CMK (cell line): Measurements from ENCODE around the gene MINDY1.
A peak's percentile ranks its signal among the peaks of the same experiment; 100 is the strongest.

ENCODE experiments used
- DNase-seq: peaks from one replicate; pipeline ENCODE4 v3.0.0-alpha.2; 2010; ENCODE audit warnings: low read depth

MINDY1 gene

DNA sequence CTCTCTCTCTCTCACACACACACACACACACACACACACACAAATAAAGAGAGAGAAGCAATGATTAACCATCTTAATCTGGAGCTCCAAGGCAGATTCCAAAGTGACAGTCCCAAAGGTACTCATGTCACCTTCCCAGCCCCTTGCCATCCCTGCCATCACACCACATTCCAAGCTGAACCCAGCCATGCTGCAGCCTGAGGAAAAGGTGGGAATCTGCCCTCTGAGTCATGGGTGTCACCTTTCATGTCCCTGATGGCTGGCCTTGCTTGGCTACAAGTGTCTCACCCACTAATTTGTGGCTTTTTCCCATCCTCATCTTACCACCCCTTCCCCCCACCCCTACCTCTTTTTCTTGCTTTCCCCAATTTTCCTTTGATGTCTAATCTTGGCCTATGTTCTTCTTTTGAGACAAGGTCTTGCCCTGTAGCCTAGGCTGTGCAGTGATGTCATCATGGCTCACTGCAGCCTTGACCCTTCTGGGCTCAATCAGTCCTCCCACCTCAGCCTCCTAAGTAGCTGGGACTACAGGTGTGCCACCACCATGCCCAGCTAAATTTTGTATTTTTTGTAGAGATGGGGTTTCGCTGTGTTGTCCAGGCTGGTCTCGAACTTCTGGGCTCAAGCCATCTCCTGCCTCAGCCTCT is 21.4 kb downstream of the MINDY1 start:
- no peak for DNase-seq

GRCh38 chr1:150981805-150982712 is 24.6 kb downstream of the MINDY1 start, which contains the start of gene ANXA9:
ANXA9 (plus strand) TSS chr1:150982292; CDS start chr1:150983106, 814 bp downstream.
- DNase-seq: no peak

DNA sequence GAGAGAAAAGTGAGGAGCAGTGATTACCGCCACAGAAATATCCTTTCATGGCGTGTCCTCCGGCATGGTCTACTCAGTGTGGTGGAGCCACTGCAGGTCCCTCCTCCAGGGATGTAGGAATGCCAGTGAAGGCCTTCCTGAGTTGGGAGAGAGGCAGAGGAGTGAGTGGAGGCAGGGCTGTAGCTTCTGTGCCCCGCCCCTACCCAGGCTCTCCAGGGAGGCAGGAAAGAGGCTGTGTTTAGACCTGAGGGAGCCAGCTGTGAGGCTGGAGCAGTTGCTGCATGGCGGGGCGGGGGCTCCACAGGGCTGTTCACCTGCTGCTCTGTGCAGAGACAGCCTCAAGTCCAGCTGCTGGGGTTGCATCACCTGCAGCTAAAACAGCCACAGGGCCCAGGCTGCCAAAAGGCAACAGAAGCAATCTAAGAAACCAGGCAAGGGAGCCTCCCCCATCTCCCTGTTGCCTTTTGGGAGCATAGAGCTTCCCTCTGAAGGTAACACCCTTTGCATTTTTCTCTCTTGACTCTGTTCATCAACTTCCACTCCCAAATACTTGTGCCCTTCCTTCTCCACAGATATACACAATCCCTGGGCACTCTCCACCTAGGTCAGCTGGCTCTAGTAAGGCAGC is 25.4 kb downstream of the MINDY1 start:
- no peak for DNase-seq

GRCh38 chr1:150979092-150980056 is 27.3 kb downstream of the MINDY1 start:
- DNase-seq: no peak

- DNase-seq: peak; percentile 100
Measured at GRCh38 chr1:150976879-150977694, 29.6 kb downstream of the MINDY1 start.

GRCh38 chr1:150976401-150976821 is 30.3 kb downstream of the MINDY1 start:
- DNase-seq: no peak

DNA sequence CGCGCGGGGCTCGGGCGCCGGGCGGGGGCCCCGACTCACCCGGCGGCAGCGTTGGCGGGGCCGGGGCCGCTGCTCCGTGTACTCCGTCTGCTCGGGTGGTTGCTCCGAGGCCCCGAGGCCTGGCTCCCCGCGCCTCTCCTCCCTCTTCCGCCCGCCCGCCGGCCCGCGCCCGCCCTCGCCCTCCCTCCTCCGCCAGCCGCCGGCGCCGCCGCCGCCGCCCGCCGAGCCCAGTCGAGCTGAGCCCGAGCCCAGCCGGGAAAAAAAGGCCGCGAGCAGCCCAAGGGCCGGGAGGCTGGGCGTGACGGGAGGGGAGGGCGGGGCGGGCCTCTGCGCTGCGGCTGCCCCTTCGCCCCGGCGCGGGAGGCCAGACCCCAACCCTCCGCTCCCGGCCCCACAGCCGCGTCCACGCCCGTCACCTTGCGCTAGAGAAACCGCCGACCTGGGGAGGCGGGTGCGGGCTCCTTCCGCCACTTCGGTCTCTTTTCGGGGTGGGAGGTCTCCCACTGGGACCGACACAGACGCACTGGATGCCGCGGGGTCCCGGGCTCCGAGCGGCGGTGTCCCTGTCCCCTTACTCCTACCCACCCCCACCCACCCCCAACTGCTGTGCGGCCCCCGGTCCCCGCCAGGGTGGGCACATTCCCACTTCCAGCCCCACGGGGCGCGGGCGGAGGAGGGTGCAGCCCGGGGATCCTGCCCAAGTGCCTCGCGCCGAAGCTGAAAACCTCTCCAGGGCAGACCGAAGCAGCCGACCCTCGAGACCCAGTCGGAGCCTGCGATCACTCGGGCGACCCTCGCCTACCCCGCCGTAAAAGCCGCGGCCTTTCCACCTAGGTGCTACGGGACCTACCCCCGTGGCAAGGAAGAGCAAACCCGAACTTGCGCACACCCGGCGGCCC is 31.9 kb downstream of the MINDY1 start, which contains the start of gene CERS2:
TSS of gene CERS2 (minus strand) at position 256 of the 899 bp plus-strand sequence. CDS start 5,745 bp downstream, outside the sequence.
- no peak for DNase-seq

- no peak for DNase-seq
Measured at GRCh38 chr1:150973836-150974579, 32.7 kb downstream of the MINDY1 start.

DNA sequence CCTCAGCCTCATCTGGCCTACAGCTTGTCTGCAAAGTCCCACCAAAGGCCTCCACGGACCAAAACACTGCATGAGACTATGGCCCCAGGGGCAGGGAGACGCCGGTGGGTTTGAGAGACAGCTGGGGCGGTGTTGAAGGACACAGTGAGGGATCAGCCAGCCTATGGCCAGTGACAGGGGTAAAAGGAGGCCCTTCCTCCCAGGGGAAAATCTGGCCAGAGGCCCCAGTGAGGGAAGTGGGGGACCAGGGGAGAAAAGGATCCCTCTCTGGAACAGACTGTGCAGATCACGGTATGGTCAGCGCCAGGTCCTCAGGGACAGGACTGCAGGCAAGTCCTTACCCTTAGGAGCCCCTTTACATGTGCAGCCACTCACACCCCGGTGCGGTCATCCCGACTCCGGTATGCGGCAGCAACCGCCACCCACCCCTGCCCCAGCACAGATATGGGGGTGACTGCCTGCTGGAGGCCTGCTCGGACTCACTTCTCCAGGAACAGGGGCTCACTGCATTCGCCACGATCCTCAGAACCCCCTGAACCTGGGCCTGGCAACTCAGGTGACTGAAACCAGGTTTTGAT is 33.4 kb downstream of the MINDY1 start:
- no peak for DNase-seq

GRCh38 chr1:150972417-150972940 is 34.2 kb downstream of the MINDY1 start:
- DNase-seq: no peak

DNA sequence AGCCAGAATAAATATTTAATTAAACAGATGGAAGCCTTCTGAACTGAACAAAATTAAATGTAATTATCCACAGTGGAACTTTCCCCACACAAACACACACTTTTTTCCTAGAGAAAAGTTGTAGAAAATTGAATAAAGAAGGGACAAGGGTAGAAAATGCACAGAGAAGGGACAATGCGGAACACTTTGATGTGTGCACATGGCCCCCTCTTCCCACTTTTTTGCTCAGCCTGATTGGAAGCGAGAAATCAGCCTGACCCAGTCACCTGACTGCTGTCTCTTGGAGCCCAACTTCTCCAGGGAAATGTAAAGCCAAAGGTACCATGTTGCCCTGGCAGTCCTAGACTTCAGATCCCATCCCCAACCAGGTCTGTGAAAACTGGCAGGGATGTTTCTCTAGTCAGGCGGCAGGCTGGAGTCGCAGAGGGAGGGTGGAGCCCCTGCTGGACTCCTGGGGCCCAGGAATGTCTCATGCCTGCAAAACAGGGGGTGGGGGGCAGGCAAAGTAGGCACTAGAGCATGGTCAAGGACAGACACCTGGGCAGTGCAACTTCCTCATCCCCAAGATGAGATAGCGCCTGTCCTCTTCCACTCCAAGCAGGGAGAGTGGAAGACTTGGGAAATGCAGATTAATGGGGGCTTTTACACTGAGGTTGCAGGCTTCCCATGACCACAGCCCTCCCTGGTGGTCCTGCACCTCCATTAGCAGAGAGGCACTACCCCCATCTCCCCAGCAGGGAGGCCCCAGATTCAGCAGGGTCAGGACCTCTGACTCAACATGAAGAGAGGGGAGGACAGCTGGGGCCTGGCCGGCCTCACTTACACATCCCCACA is 34.9 kb downstream of the MINDY1 start:
- no peak for DNase-seq

- no peak for DNase-seq
Measured at GRCh38 chr1:150970808-150971582, 35.7 kb downstream of the MINDY1 start.

DNA sequence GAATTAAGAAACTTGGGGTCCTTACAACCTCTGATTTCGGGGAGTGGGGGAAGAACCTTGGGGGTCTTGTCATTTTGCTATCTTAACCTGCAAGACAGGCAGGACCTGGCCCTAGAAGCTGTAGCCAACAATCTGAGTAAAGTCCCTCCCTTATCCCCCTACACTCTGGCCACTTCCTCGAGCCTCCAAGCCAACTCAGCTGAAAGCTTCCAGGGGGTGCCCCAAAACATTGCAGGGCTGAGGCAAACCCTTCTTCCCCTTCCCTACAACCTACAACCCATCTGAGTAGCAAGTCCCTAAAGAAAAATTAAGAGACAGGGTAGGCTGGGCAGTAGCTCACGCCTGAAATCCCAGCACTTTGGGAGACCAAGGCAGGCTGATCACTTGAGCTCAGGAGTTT is 37.1 kb downstream of the MINDY1 start:
- DNase-seq: no peak

- DNase-seq: no peak
Measured at GRCh38 chr1:150968491-150968890, 38.2 kb downstream of the MINDY1 start.

DNA sequence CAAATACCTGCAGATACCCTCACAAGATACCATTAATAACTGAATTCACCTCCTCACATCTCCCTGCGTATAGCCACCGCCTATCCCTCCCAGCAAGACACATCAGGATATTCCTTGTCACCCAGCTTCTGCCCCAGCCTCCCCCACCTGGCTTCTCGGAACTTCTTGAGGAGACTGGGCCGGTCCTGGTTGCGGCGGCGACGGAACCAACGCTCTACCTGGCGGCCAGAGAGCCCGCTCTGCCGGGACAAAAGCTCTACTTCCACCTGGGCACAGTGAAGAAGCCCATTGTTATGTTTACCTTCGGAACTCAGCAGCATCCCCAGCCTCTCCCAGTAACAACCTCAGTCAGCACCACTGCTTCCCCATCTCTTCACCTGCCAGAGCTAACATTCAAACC is 38.8 kb downstream of the MINDY1 start:
- no peak for DNase-seq

DNA sequence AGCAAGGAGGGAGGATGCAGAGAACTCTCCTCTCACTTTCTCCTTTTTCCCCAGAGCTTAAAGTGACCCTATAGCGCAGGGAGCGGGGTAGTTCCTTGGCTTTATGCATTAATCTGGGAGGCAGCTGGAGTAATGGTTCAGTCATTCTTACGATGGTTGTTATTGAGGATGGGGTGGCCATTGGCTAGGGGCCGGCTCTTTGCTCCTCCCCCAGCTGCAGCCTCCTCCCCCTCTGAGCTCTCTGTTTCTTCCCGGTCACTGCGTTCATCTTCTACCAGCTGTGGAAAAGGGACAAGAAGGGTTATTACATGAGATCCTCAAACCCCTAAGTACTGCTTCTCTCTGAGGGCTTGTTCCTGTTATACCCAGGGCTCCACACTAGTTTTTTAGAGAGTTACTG is 40.7 kb downstream of the MINDY1 start:
- no peak for DNase-seq
